CD4-positive, CD25-positive, alpha-beta regulatory T cell (primary cell): Measurements from ENCODE around the gene CASP9. TPM values are rescaled to one million over a fixed set of nuclear protein-coding genes. Genes with fewer than 3 reads are reported as not detected.
"Not testable (repeated sequence)": the region's sequence is repeated elsewhere in the genome, so short reads cannot be mapped to it uniquely, and the experiment has no call there.

Source experiments
- ATAC-seq, 2 donors: fragments of 150-1000 bp; cut with Tn5 transposase; one replicate each; pipeline ENCODE4 v1.10.0; 2021; ENCODE audit warnings: low read depth in 2 of 2, moderate number of reproducible peaks in 2 of 2, moderate library complexity in 1 of 2
- DNase-seq, 3 donors: peaks; one replicate each; pipeline versions ENCODE4 v3.0.0 to v3.0.0-alpha.2; 2012 to 2022; ENCODE audit warnings: mixed read lengths in 1 of 3
- H3K27ac ChIP-seq: one replicate; pipeline ENCODE4 v1.7.0; 2013; ENCODE audit warnings: mild to moderate bottlenecking, low read length; ENCODE audit not compliant: insufficient read depth, poor library complexity, severe bottlenecking
- H3K27me3 ChIP-seq: one replicate; pipeline ENCODE4 v1.7.0; 2013; ENCODE audit warnings: low read length; ENCODE audit not compliant: control insufficient read depth, insufficient read depth
- H3K36me3 ChIP-seq: one replicate; pipeline ENCODE4 v1.7.0; 2013; ENCODE audit warnings: mild to moderate bottlenecking, low read length, moderate library complexity; ENCODE audit not compliant: control insufficient read depth, insufficient read depth
- H3K4me1 ChIP-seq: 2 replicates; pipeline ENCODE4 v1.7.0; 2013; ENCODE audit warnings: mild to moderate bottlenecking, low read length; ENCODE audit not compliant: insufficient read depth, control insufficient read depth, poor library complexity, severe bottlenecking
- H3K4me3 ChIP-seq: one replicate; pipeline ENCODE4 v1.7.0; 2013; ENCODE audit warnings: low read depth, mild to moderate bottlenecking, low read length, moderate library complexity
- H3K9me3 ChIP-seq, 2 experiments: 1 replicate in 1 of 2; 2 replicates in 1 of 2; pipeline ENCODE4 v1.7.0; 2013; ENCODE audit warnings: low read length in 2 of 2, mild to moderate bottlenecking in 1 of 2, moderate library complexity in 1 of 2; ENCODE audit not compliant: control insufficient read depth in 2 of 2
- H3K27ac Mint-ChIP-seq, 3 donors: one replicate each; pipeline ENCODE4 v1.8.0; 2020 to 2022; ENCODE audit warnings: mild to moderate bottlenecking in 3 of 3, mixed read lengths in 3 of 3, moderate library complexity in 2 of 3
- H3K27me3 Mint-ChIP-seq: one replicate; pipeline ENCODE4 v1.8.0; 2022; ENCODE audit warnings: mild to moderate bottlenecking, mixed read lengths
- H3K36me3 Mint-ChIP-seq: one replicate; pipeline ENCODE4 v1.8.0; 2020; ENCODE audit warnings: mixed read lengths
- H3K4me1 Mint-ChIP-seq, 4 donors: one replicate each; pipeline ENCODE4 v1.8.0; 2020 to 2022; ENCODE audit warnings: mixed read lengths in 4 of 4, mild to moderate bottlenecking in 1 of 4
- H3K4me3 Mint-ChIP-seq, 4 donors: one replicate each; pipeline ENCODE4 v1.8.0; 2020 to 2022; ENCODE audit warnings: mild to moderate bottlenecking in 4 of 4, mixed read lengths in 4 of 4, moderate library complexity in 3 of 4
- H3K9me3 Mint-ChIP-seq, 7 donors: one replicate each; pipeline ENCODE4 v1.8.0; 2020 to 2022; ENCODE audit warnings: mixed read lengths in 7 of 7, mild to moderate bottlenecking in 3 of 7, moderate library complexity in 2 of 7
- polyA plus RNA-seq, 4 donors: library from polyadenylated mRNA; unstranded; fragments of 300-500 nt; fragmentation: Illumina TruSeq; gene quantifications; one replicate each; pipeline ENCODE4 v1.2.3, GENCODE V29; 2021
- total RNA-seq: library from RNA; stranded (reverse); gene quantifications from one replicate; pipeline ENCODE4 v1.2.3, GENCODE V29; 2022

The CASP9 gene
- total and polyA plus RNA-seq, 5 donors from 2014 or later: 5.8 to 11.7 (median 7.8) TPM

DNA sequence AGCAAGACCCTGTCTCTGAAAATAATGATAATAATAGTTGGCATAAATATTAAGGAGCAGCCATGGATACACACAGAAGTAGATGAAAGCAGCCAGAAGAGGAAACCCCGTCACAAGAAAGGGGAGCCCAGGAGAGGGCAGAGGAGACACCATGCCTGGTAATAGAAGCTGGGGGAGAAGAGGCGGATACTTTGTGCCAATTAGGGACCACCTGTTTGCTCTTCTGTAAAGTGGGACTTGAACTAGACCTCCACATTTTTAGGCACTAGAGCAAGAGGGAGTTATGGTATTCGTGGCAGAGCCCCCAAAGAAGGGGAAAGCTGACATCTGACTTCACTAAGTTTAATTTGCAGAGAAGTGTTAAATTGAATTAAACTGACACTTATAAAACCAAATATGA is 35.6 kb downstream of the CASP9 start:
- no peaks in the 10 kb centered on the region for H3K36me3 ChIP-seq
- no peak overlapping the region for H3K4me3 ChIP-seq
- no peak overlapping the region for H3K27ac ChIP-seq

DNA sequence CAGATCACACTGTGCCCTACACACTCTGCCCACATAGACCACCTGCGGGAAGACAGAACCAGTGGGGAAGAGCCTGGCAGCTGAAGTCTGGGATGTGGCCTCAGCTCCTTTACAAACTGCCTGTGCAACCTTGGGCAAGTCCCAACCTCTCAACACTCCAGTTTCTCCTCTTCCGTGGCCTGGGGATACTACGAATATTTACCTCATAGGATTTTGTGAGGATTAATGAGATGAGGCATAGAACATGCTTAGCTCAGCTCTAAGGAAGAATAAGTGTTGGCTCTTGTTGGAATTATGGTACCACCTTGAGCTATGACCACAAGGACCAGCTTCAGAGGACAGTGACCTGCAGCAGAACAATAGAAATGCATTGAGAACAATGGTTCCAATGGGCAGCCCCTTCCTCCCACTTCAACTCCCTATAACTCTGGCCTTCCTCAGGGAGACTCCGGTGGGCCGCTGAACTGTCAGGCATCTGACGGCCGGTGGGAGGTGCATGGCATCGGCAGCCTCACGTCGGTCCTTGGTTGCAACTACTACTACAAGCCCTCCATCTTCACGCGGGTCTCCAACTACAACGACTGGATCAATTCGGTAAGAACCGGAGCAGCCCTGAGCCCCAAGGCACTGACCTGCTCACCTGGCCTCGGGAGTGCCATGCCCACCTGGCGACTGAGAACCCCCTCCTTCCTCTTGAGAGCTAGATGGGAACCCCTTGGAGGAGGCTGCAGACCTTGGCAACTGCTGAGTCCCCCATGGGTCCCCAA is 37.0 kb downstream of the CASP9 start:
- H3K4me1 ChIP-seq, H3K27me3 Mint-ChIP-seq, DNase-seq, H3K27ac Mint-ChIP-seq, H3K9me3 ChIP-seq, ATAC-seq, H3K4me3 ChIP-seq, H3K9me3 Mint-ChIP-seq, H3K27me3 ChIP-seq, H3K27ac ChIP-seq, H3K36me3 ChIP-seq, H3K4me3 Mint-ChIP-seq: not testable (repeated sequence)
- Mint-ChIP-seq H3K36me3 (peaks cover 41% of the 10 kb centered on the region), H3K4me1 (peaks cover 0 to 12% (median 4%) of the 10 kb centered on the region in 4 donors)

More for the DNA sequence above, 35.6 kb downstream of the CASP9 start:
- Histone ChIP-seq H3K27me3 (no peaks in the 10 kb centered on the region), H3K4me1 (no peaks in the 10 kb centered on the region), H3K9me3 (no peaks in the 10 kb centered on the region)
- ATAC-seq (no peak), DNase-seq (no peak)
- Mint-ChIP-seq H3K27ac (no peak overlapping the region), H3K27me3 (no peaks in the 10 kb centered on the region), H3K9me3 (no peaks in the 10 kb centered on the region), H3K4me3 (peak overlapping the region in 1 of 4 donors; percentile 27), H3K36me3 (peaks cover 49% of the 10 kb centered on the region), H3K4me1 (peaks cover 0 to 12% (median 4%) of the 10 kb centered on the region in 4 donors)

DNA sequence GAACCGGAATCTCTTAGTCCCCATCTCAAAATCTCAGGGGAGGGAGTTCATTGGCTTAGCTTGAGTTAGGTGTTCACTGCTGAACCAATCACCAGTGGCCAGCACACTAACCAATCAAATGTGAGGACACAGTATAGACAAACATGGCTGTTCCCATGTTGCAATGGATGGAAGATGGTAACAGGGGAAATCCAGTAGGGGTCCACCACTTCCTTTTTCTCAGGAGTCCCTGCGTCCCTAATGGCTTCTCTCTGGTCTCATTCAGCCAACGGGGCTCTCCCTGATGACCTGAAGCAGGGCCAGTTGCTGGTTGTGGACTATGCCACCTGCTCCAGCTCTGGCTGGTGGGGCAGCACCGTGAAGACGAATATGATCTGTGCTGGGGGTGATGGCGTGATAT is 38.4 kb downstream of the CASP9 start:
- Mint-ChIP-seq H3K4me3 (no peak overlapping the region), H3K9me3 (no peaks in the 10 kb centered on the region), H3K36me3 (peaks cover 37% of the 10 kb centered on the region), H3K27me3 (no peaks in the 10 kb centered on the region), H3K27ac (no peak overlapping the region), H3K4me1 (peaks cover 0 to 3% (median 2%) of the 10 kb centered on the region in 4 donors)
- Histone ChIP-seq H3K4me1 (no peaks in the 10 kb centered on the region), H3K36me3 (no peaks in the 10 kb centered on the region), H3K27me3 (no peaks in the 10 kb centered on the region), H3K9me3 (no peaks in the 10 kb centered on the region), H3K27ac (no peak overlapping the region), H3K4me3 (no peak overlapping the region)
- ATAC-seq: no peak
- DNase-seq: no peak

DNA sequence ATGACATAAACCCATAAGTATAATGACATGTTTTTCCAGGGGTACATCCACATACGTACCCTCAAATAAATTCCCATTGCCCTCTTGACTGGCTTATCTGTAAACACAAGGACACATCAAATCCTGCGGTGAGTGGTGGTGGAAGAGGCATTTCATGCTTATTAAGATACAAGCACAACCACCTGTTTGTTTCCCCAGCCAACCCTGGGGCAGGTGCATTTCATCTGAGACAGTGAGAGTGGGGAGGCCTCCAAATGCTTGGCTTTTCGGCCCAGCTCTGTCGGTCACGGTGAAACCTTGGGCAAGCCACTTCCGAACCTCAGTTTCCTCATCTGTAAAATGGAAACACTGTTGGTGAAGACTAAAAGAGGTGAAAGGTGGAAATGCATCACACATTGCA is 39.6 kb downstream of the CASP9 start:
- H3K27ac Mint-ChIP-seq, H3K27me3 Mint-ChIP-seq, H3K27me3 ChIP-seq, H3K36me3 ChIP-seq, H3K27ac ChIP-seq, H3K4me1 ChIP-seq, DNase-seq, H3K4me3 Mint-ChIP-seq, H3K9me3 ChIP-seq, ATAC-seq, H3K4me1 Mint-ChIP-seq, H3K4me3 ChIP-seq, H3K9me3 Mint-ChIP-seq: not testable (repeated sequence)
- peaks cover 35% of the 10 kb centered on the region for H3K36me3 Mint-ChIP-seq

DNA sequence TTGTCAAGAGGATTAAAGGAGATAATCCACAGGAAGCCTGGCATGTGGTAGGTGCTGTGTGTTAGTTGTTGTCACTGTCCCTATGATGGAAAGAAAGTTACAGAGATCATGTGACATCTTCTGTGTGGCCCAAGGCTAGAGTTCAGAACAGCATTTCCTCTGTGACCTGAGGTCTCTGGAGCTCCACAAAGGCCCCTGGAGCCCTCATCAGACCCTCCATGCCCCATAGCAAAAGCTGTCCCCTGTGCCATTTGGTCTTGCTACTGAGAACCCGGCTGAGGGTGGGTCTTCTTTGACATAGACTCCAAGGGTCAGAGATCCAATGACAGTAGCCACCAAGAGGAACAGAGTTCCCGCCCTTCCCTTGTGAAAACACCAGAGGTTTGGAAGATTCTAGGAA is 40.0 kb downstream of the CASP9 start:
- Mint-ChIP-seq H3K36me3 (peaks cover 35% of the 10 kb centered on the region), H3K27ac (no peak overlapping the region), H3K9me3 (no peaks in the 10 kb centered on the region), H3K4me1 (no peaks in the 10 kb centered on the region), H3K27me3 (peaks cover 8% of the 10 kb centered on the region), H3K4me3 (no peak overlapping the region)
- no peaks in the 10 kb centered on the region for H3K9me3 ChIP-seq
- H3K27ac ChIP-seq: no peak overlapping the region
- no peak for ATAC-seq
- H3K36me3 ChIP-seq: no peaks in the 10 kb centered on the region
- H3K27me3 ChIP-seq: no peaks in the 10 kb centered on the region
- DNase-seq: no peak
- H3K4me3 ChIP-seq: no peak overlapping the region
- no peaks in the 10 kb centered on the region for H3K4me1 ChIP-seq

DNA sequence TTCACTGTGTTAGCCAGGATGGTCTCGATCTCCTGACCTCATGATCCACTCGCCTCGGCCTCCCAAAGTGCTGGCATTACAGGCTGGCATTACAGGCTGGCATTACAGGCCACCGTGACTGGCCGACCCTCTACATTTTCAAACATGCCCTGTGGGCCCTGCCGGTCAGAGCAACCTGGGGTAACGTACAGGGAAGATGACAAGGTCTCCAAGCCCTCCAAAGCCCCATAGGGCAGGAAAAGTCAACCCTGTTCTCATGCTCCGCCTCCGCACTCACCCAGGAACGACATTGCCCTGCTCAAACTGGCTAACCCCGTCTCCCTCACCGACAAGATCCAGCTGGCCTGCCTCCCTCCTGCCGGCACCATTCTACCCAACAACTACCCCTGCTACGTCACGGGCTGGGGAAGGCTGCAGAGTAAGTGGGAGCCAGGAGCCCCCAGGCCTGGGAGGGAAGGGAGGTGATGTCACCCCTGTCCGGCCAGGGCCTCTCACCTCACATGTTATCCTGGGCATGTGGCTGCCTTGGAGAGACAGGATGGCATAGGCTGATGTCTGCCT is 41.0 kb downstream of the CASP9 start:
- not testable (repeated sequence) for ATAC-seq, H3K27ac Mint-ChIP-seq, DNase-seq, H3K4me3 ChIP-seq, H3K4me3 Mint-ChIP-seq, H3K27me3 Mint-ChIP-seq, H3K36me3 ChIP-seq, H3K27ac ChIP-seq, H3K27me3 ChIP-seq, H3K4me1 ChIP-seq, H3K9me3 Mint-ChIP-seq, H3K9me3 ChIP-seq, H3K4me1 Mint-ChIP-seq
- peaks cover 31% of the 10 kb centered on the region for H3K36me3 Mint-ChIP-seq

DNA sequence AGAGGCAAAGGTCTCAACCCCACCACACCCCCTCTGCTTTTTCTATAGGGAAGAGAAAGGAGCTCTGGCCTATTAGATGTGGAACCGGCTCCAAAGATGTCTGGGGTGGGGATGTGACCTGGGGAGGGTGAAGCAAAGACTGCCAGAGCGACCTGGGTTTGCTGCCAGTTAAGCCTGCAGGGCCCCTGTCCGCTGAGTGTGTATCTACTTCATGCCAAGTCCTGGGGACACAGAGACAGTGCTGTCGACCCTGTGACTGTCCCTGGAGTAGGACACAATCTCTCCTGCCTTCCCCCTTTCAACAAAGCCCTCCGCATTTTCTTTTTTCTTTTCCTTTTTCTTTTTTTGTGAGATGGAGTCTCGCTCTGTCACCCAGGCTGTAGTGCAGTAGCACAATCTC is 41.6 kb downstream of the CASP9 start:
- H3K9me3 ChIP-seq, H3K27me3 Mint-ChIP-seq, H3K4me1 ChIP-seq, H3K4me1 Mint-ChIP-seq, H3K27ac Mint-ChIP-seq, H3K36me3 ChIP-seq, H3K27me3 ChIP-seq, DNase-seq, ATAC-seq, H3K4me3 Mint-ChIP-seq, H3K4me3 ChIP-seq, H3K27ac ChIP-seq, H3K9me3 Mint-ChIP-seq: not testable (repeated sequence)
- H3K36me3 Mint-ChIP-seq: peaks cover 30% of the 10 kb centered on the region
